EH (cell line): ENCODE results near the gene STAU1.
"Not testable (repeated sequence)": the region's sequence is repeated elsewhere in the genome, so short reads cannot be mapped to it uniquely, and the experiment has no call there.

Source experiments
- DNase-seq: peaks from one replicate; pipeline ENCODE4 v3.0.0-alpha.2; 2015; ENCODE audit warnings: low read depth

STAU1 gene, protein sequence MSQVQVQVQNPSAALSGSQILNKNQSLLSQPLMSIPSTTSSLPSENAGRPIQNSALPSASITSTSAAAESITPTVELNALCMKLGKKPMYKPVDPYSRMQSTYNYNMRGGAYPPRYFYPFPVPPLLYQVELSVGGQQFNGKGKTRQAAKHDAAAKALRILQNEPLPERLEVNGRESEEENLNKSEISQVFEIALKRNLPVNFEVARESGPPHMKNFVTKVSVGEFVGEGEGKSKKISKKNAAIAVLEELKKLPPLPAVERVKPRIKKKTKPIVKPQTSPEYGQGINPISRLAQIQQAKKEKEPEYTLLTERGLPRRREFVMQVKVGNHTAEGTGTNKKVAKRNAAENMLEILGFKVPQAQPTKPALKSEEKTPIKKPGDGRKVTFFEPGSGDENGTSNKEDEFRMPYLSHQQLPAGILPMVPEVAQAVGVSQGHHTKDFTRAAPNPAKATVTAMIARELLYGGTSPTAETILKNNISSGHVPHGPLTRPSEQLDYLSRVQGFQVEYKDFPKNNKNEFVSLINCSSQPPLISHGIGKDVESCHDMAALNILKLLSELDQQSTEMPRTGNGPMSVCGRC

DNA sequence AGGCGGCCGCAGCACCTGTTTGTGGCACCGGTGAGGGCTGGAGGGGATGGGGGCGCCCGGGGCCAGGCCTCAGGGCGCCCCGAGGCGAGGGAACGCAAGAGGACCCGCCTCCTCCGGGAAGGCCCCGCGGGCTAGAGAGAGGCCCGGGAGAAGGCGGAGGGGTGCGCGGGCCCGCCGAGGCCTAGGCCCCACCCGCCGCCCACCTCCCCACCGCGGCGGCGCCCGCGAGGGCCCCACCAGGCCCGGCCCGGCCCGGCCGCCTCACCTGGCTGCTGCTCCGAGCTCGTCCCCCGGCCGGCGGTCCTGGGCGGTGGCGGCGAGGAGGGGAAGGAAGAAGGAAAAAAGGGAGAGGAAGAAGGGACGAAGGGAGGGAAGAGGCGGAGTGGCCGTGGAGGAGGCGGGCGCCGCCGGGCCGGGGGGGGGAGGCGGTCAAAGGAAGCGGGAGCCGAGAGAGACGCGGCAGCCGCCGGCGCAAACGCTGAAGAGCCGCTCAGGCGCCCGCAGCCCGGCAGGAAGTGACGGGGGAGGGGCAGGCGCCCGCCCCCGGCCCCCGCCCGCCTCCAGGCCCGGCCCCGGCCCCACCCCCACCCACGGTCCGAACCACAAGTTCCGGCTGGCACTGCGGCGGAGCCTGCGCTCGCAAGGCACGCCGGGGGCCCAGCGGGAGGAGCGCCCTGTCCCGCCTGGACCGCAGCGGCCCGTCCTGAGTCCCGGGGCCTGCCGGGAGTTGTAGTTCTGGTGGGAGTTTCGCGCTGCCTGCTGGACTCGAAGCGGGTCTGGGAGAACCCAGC lies at the start of gene STAU1:
TSS of gene STAU1 (minus strand) at position 484 of the 791 bp plus-strand sequence. CDS start 22,133 bp downstream, outside the sequence.
- peak; percentile 95 for DNase-seq

DNA sequence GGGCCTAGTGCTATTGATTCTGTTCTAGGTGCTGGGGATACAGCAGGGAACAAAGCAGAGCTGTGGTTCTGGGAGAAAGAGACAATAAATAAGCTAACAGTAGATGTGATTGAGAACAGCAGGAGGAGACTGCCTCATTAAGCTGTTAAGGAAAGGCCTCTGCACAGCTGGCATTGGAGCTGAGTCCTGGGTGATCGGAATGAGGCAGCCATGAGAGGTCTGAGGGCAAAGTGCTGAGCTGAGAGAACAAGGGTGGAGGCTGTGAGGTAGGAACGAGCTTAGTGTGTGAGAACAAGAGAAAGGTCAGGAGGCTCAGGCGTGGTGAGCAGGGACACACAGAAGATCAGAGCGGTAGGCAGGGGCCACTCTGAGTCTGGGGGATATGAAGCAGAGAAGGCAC lies 49.4 kb upstream of the STAU1 start:
- DNase-seq = no peak

DNA sequence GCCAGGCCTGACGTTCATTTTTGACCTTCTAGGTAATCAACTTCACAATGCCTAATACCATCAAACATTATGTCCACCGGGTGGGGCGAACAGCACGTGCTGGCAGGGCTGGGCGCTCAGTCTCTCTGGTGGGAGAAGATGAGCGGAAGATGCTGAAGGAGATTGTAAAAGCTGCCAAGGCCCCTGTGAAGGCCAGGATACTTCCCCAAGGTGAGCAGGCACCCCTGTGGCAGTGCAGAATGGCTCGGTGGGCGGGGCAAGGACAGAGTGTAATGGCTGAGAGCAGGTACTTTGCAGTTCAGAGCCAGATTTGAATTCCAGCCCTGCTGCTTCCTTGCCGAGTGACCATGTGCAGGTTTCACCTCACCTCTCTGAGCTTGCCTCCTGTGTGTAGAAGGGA lies 48.2 kb upstream of the STAU1 start:
- no peak for DNase-seq

DNA sequence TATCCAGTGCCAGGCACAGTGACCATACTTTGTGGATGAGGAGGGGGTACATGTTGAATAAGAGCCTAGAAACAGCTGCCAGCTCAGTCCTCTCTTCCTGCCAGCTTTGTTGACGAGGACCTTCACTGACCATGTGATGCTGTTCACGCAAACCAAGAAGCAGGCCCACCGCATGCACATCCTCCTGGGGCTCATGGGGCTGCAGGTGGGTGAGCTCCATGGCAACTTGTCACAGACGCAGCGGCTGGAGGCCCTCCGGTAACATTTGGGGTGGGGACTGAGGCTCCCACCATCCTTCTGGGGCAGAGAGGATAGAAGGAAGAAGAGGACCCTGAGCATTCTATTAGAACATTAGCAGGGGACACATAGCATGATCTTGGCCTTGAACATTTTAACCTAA lies 46.7 kb upstream of the STAU1 start:
- DNase-seq = no peak

DNA sequence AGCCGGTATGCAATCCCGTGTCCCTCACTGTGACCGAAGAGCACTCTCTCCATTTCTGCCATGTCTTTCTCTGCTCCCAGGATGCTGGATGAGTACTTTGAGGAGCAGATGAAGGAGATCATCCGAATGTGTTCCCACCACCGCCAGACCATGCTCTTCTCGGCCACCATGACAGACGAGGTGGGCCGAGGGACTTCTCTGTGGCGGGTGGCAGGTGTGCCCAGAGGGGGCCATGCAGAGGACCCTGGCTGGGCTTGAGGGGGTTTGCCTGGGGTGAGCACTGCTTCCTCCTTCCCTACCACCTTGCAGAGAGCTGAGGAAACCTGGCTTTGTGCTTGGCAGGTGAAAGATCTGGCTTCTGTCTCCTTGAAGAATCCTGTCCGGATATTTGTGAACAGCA lies 45.1 kb upstream of the STAU1 start:
- no peak for DNase-seq

DNA sequence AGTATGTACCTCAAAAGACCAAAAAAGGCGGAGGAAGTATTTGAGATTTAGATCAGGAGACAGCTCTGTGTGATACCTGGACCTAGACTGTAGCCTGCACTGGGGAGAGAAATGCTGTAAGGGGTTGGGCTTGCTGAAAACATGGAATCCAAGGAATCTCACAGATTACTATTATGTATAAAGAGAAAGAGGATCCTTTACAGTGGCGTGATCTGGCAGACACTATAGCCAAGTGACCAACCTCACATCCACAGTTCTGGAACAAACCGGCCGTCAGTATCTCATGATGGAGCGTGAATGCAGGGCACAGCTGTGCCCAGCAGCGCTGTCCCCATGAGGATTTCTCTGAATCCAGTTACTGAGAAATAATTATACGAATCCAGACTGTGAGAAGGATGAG lies 43.3 kb upstream of the STAU1 start:
- DNase-seq = no peak

DNA sequence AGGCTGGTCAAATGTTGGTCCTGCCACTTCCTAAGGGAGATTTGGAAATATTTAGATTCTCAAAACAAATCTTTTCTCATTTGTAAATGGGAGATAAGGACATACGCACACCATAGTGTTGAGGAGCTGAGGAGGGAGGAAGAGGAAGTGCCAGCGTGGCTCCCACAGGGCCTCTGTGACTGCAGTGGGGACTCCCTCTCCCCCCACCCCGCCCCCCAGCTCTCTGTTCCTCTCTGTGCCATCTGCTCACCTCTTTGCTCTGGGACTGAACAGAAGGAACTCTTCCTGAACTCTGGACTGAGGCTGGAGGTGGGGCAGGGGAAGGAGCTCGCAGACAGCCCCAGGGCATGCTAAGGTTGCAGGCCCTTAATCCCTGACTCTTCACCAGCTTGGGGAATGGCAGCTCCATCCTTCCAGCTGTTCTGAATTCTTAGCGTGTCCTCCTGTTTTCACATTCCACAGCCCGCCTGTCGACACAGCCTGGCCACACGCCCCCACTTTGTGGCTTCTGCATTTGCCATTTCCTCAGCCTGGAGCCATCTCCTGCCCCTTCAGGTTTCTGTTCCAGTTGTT lies 42.5 kb upstream of the STAU1 start:
- peak; percentile 60 for DNase-seq

DNA sequence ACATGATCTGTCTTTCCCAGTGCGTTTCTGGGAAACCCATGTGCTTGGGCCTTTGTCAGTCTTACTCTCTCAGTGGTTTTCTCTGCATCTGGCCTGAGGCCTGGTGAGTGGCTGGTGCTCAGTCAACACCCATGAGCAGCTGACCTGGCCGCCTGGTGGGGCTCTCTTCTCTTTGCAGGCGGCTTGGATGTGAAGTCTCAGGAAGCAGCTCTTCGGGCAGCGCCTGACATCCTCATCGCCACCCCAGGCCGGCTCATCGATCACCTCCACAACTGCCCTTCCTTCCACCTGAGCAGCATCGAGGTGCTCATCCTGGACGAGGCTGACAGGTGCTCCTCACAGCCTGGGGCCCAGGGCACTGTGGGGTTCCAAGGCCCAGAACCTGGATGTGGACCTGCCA lies 41.9 kb upstream of the STAU1 start:
- DNase-seq = no peak

DNA sequence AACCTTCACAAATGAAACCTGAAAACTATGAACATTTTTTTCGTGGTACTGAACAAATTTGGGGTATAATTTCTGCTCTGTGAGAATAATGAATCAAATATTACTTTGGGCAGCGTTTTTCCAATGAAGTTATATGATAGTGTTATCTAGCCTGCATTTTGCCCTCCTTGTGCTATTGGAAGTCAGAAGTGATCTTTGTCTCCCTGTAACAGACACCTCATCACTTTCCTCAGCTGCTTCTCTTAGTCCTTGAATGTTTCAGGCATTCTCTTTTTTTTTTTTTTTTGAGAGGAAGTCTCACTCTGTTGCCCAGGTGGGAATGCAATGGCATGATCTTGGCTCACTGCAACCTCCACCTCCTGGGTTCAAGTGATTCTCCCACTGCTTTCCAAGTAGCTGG lies 41.2 kb upstream of the STAU1 start:
- no peak for DNase-seq

DNA sequence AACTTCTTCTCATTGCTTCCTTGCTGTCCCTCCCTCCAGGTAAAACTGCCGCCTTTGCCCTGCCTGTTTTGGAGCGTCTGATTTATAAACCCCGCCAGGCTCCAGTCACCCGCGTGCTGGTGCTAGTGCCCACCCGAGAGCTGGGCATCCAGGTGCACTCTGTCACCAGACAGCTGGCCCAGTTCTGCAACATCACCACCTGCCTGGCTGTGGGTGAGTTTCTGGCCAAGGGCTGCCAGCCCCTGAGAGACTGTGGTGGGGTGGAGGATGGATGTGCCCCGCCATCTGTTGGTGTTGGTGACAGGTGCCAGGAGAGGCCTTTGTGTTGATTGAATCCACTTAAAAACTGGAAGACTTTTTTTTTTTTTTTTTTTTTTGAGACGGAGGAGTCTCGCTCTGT lies 40.5 kb upstream of the STAU1 start:
- DNase-seq = no peak

DNA sequence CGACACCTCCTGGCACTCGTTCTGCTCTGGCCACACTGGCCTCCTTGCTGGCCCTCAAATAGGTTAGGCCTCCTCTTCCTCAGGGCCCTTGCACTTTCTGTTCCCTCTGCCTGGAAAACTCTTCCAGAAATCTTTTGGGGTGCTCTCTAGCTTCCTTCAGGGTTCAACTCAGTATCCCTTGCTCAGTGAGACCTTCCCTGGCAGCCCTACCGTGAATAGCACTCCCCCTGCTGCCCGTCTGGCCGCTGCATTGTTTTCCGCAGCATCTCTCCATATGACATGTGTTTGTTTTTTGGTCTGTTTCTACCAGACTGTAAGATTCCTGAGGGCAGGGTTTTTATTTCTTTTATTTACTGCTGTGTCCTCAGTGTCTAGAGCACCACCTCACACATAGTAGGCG lies 37.8 kb upstream of the STAU1 start:
- DNase-seq = no peak

DNA sequence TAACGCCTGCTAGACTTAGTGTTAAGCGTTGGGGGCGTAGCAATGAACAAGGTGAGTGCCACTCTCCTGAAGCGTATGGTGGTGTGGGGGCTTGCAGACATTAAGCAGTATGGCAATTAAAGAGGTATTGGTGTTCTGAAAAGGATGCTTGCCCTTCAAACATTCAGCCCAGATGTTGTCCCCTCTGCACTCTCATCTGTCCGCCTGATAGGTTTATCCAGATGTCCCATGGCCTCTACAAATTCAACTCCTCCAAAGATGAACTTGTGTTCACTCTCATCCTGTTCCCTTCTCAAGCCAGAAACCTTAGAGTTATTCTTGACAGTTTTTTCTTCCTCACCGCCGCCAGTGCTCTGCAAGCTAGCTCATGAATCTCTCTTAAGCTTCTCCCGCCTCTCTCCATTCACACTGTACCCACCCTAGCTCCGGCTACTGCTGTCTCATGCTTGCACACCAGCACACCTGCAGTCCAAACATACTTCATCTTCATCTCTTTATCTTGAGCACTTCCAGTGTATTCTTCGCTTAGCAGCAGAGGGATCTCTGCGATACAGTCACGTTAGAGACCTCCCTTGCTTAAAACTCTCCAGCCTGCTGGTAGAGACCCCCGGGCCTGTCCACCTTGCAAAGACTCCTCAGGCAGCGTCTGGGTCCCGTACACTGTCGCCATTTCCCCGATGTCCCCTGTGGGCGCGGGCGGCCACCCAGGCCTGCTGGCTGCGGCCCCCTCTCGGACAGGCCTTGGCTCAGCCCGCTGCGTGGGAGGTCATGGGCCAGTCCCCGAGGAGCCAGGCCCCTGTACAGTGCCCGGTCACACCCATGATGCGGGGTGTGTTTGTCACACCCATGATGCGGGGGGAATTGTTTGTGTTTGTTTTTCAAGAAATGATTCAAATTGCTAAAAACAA lies 32.0 kb upstream of the STAU1 start:
- no peak for DNase-seq

DNA sequence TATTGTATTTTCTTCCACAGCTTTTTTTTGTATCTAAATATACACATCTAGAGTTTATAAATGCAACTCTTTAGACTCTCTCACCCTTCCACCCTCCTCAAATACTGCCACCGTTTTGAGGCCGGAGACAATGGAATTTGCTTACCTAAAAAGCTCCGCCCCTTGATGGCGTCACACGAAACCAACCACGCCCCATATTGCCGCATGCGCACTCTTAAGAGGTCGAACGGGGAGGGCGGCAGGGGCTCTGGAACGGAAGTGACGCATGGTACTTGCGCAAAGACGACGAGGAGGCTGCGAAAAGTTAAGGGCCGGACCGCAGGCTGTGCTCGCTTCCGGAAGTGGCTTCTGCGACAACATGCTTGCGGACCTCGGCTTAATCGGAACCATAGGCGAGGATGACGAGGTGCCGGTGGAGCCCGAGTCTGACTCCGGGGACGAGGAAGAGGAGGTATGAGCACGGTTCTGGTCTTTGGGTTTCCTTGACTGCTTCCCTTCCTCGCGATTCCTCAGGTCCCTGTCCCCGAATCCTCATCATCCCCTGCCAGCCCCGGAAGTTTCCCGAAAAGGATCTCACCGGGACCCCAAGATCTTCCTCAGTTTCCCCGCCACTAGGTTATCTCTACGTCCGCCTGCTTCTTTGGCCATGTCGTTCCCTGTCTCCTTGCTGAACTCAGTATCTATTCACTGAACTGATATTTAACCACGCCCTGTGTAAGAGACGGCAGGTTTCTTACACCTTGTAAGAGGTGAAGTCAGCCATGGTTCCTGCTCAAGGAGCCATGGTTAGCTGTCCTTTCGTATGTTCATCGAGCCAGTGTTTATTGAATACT lies 31.2 kb upstream of the STAU1 start, which contains the start of gene DDX27:
TSS of gene DDX27 (plus strand) at position 326 of the 833 bp plus-strand sequence. CDS start at position 359, 33 bp downstream.
- peak; percentile 98 for DNase-seq

DNA sequence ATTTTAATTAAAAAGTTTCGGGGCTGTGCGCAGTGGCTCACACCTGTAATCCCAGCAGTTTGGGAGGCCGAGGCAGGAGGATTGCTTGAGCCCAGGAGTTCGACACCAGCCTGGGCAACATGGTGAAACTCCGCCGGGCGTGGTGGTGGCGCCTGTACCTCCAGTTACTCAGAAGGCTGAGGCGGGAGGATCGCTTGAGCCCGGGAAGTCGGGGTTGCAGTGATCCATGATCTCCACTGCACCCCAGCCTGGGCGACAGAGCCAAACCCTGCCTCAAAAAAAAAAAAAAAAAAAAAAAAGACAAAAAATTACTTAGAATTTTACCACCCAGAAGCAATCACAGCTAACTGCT lies 30.6 kb upstream of the STAU1 start:
- DNase-seq = not testable (repeated sequence)

DNA sequence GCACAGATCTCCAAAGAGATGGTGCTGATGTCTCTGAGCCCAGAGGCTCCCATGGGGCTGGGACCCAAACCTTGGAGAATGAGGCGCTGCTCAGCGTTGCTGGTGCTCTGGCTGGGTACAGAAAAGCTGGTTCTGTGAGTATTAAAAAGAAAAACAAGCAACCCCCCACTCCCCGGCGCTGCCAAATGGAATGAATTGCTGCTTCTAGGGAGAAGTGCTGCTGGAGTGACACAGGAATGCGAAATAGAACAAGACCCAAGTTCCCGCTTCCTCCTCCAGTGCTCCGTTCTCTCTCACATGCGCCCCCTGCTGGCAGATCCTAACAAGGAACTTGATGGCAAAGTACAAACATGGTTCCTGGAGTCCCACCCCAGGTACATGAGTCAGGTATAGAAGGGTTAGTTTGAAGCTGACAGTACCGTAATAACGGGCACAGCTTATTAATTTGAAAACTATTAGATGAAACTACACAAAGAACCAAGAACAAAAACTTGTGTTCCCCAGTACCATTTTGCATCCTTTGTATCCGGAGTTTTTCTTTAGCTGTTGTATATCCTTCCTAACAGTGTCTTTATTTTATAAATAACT lies 29.0 kb upstream of the STAU1 start:
- DNase-seq = peak; percentile 88

DNA sequence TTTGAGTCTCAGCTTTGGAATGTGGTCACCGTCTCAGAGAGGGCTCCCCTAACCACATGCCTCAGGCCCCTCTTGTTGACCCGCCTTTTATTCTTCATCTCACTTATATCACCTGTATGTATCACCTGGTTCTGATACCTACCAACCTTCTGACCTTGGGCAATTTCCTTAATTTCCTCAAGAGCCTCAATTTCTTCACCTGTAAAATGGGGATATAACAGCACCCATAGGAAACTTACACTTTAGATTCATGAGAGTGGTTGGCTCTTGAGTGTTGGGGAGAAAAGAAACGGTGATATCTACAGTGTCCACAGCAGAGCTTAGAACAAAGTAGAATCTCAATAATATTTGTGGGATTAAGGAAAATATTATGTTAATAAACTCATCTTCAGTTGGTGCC lies 27.1 kb upstream of the STAU1 start:
- DNase-seq = no peak

DNA sequence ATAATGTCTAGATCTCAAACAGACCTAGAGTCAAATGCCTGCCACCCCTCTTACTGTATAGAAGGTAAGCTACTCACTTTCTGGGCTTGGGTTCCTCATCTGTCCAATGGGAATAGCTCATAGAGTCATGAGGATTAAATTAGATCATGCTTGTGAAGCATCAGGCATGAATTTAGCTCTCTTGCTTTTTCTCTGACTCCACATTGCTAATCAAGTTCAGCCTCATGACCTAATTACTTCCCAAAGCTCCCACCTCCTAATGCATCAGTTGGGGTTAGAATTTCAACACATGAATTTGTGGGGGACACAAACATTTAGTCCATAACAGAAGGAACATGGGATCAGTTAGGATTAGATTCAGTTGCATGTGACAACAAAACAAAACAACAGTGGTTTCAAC lies 26.4 kb upstream of the STAU1 start:
- no peak for DNase-seq

DNA sequence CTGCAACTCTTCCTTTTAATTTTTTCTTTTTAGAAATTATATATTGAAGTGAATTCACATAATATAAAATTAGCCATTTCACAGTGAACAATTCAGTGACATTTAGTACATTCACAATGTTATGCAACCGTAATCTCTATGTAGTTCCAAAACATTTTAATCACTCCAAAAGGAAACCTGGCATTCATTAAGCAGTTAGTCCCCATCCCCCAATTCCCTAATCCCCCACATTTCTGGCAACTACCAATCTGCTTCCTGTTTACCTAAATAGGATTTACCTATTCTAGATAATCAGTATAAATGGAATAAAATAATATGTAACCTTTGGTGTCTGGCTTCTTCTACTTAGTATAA lies 22.6 kb upstream of the STAU1 start:
- DNase-seq = no peak

DNA sequence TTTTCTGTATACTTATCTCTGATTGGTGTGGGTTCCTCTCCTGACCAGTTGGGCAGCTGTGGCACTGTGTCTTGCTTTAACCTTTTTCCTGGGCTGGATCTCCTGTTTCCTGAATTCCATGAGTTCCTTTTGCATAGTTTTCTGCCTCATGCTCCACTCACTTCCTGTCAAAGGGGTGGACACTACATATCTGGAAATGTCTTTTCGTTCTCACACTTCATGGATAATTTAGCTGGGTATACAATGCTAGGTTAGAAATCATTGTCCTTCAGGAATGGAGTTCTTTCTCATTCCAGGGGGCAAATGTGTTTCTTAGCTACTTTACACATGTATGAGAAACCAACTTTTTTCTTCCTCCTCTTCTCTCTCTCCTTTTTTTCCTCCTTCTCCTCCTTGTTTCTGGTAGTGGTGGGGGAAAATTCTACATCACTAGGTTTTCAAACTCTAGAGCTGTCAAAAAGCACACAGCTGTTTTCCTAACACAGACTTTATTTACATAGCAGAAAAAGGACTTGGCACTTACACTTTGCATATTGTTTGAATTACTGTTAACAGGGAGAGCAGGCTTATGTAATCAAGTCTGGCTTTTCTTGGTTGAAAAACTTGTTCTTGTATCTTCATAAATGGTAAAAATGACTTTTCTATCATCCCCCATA lies 22.1 kb upstream of the STAU1 start:
- peak; percentile 27 for DNase-seq

DNA sequence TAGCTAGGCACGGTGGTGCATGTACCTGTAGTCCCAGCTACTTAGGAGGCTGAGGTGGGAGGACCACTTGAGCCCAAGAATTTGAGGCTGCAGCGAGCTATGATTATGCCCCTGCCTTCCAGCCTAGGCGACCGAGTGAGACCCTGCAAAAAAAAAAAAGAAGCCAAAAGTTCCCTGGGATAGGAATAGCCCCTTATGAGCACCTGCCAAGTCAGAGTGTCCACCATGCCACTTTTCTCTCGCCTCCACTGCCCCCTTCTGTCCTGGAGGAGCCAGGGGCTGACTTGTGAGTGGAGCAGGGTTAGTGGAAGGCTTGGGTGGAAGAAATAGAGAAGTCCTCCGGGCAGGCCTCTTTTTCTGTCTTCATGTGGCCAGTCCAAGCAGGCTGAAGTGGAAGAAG lies 18.9 kb upstream of the STAU1 start:
- no peak for DNase-seq
